GM18505 (cell line): ENCODE data around the gene IKZF3.

Source experiments
- ATAC-seq: cut with Tn5 transposase; IDR thresholded peaks from one replicate; pipeline ENCODE4 v1.9.1; 2021; ENCODE audit not compliant: unreplicated experiment
- POLR2A ChIP-seq: IDR thresholded peaks from 4 replicates; pipeline ENCODE4 v1.6.1; 2011; ENCODE audit warnings: borderline replicate concordance; ENCODE audit not compliant: insufficient read depth, insufficient read length; ENCODE audit errors: extremely low read depth

Gene IKZF3

DNA sequence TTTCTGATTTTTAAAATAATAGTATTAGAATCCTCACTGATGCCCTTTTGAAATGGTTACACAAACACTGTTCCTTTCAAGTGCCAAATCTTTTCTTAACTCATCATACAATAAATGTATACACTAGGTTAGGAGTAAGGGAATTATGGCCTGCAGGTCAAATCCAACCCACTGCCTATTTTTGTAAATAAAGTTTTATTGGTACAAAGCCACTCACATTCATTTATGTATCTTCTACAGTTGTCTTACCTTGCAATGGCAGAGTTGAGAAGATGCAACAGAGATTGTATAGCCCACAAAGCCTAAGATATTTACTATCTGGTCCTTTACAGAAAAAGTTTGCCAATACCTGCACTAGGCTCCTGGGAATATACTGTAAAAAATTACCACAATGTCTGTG is 47.8 kb downstream of the IKZF3 start:
- ATAC-seq = no peak
- no peak for TF ChIP-seq POLR2A

DNA sequence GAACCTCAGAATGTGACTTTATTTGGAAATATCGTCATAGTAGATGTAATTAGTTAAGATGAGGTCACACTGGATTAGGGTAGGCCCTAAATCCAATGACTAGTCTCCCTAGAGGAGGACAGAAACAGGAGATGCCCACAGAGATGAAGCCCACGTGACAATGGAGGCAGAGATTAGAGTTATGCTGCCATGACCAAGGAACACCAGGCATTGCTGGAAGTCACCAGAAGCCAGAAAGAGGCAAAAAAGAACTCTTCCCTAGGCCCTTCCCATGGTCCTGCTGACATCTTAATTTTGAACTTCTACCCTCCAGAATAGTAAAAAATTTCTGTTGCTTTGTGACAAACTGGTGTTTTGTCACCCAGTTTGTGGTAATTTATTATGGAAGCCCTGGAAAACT is 49.6 kb downstream of the IKZF3 start:
- TF ChIP-seq POLR2A = no peak
- ATAC-seq = no peak

DNA sequence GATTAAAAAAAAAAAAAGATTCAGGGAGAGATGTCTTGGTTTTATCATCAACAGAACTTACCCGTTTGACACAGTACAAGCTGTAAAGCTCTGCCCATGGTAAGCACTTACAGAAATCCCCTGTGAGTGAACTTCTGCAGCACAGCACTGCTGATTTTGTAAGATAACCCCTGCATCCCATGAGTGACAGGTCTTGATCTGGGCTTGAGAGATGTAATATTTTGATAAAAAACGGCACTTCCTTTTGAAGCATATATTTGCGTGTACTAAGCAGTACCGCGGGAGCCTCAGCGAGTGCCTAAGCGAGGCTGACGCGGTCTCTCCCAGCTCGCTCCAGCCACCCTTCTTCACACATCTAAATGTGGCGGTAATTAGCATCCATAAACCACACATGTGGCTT is 50.5 kb downstream of the IKZF3 start:
- no peak for ATAC-seq
- no peak for TF ChIP-seq POLR2A

DNA sequence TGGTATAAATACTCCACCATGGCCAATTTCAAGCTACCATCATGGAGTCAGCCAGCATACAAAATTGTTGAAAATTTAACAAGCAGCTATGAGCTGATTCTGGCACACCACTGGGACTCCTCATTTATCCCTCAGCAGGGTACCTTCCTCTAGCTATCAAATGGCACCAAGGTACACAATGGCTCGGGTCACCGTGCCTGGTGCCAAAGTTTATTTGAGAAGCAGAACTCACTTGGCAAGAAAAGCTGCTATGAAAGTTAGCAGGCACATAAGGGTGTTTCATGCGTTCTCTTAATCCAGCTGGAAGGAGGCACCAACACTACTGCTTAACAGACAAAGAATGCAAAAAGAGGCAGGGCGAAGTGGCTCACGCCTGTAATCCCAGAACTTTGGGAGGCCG is 51.6 kb downstream of the IKZF3 start:
- ATAC-seq = no peak

DNA sequence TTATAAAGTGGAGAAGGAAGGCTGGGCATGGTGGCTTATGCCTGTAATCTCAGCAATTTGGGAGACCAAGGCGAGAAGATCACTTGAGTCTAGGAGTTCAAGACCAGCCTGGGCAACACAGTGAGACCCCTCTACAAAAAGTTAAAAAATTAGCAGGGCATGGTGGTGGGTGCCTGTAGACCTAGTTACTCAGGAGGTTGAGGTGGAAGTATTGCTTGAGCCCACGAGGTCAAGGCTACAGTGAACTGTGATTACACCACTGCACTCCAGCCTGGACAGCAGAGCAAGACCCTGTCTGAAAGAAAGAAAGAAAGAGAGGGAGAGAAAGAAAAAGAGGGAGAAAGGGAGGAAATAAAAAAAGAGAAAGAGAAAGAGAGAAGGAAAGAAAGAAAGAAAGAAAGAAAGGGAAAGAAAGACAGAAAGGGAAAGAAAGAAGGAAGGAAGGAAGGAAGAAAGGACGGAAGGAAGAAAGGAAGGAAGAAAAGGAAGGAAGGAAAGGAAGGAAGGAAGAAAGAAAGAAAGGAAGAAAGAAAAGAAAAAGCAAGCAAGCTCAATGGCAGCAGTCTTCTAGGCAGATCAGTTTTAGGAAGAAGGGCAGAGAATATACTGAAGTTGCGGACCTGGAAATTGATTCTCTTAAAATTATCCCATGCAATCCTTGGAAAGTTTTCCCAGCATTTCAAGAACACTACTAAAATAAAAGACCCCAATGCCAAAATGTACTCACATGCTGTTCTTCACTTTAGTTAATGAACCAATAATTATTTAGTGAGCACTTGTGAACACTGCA is 53.0 kb downstream of the IKZF3 start:
- ATAC-seq = no peak

More for the DNA sequence above, 51.6 kb downstream of the IKZF3 start:
- TF ChIP-seq POLR2A = no peak

DNA sequence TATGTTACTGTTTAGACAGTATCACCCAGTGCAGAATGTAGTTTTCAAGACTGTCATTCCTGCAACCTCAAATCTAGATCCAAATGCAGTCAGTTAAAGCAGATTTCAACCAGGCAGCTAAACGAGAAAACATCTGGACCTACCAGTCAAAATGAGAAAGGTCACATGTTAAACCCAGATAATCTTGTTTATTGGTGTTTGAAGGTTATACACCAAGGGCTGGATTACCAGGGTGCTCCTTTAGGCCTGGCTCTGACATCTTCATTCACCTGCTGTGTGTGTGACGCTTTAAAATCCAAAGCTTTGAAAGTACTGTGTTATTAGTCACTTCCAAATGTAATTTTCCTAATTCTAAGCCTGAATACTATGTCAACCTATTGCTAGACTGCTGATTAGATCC is 54.9 kb downstream of the IKZF3 start:
- no peak for TF ChIP-seq POLR2A

More for the DNA sequence above, 53.0 kb downstream of the IKZF3 start:
- TF ChIP-seq POLR2A = no peak

DNA sequence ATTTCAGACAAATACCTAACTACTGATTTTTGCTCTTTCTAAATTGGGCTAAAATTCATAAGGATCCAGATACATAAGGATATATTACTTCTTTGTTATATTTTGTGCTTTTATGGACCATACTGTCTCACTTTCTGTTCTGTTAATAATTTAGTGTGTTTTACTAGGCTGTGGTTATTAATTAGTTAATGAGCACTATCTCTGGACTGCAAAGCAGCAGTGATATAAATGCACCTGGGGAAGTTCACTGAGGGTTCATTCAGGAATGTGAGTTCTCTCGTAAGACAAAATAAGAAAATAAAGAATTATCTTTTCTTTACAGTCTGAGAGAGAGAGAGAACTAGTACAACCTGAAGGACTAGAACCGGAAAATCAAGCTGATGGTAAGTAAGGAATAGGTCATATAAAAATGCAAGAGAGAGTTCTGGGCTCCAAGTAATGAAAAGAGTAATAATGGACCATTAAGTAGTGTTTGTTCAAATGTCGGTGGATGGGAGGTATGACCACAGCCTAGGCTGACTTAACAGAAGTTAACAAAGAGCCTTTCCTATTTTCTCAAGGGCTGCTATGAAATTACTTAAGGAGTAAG is 55.6 kb downstream of the IKZF3 start:
- TF ChIP-seq POLR2A = no peak
- no peak for ATAC-seq

More for the DNA sequence above, 54.9 kb downstream of the IKZF3 start:
- ATAC-seq = no peak

DNA sequence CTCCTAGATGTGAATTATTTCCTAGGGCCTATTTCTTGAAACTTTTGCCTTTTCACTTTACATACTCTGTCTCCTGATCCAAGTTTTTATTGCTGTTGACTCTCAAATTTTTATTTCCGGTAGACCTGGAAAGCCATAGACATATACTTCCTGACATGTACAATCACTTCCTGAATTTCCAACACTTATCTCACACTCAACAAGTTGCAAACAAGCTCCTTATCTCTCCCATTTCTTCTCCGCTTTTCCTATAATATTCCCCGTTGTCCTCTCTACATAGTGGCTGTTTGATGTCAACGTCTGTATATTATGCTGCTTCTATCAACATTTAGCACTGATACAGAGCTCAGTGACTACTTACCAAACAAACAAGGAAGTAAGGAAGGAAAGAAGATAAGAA is 59.3 kb downstream of the IKZF3 start:
- no peak for TF ChIP-seq POLR2A

DNA sequence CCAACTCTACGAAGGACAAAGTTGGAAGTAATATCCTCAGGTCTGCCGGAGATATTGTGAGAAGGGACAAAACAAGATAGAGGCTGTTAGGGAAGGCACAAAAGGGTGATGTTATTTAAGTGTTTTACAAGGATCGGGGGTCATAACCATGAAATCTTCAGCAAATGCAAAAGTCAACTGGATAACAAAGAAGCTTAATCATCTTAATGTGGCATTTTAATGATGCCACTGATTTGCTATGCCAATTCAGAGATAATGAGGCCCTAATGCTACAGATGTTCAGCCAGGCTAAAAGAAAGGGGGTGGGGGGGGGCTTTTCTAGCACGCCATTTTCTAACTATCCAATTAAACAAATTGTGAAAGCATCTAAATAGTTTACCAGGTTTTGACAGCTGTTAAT is 63.1 kb downstream of the IKZF3 start:
- ATAC-seq = no peak
- TF ChIP-seq POLR2A = no peak

More for the DNA sequence above, 59.3 kb downstream of the IKZF3 start:
- no peak for ATAC-seq

DNA sequence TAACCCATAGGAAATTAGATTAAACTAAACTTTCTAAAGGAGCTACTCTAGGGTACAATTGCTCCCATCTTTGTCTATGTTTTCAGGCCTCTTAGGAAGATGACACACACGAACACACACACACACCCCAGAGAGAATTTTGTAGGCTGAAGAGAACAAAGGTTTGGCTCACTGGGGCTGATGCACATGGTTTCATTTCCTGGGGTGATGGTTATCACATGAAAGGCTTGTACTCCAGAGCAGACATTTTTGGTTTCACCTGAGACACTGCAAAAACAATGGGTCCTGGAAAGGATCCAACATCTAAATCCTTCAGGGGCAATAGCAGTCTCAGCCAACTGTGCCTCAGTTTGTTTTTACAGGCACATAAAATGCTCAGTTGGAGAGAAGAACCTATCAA is 63.6 kb downstream of the IKZF3 start:
- ATAC-seq = no peak
- TF ChIP-seq POLR2A = no peak

DNA sequence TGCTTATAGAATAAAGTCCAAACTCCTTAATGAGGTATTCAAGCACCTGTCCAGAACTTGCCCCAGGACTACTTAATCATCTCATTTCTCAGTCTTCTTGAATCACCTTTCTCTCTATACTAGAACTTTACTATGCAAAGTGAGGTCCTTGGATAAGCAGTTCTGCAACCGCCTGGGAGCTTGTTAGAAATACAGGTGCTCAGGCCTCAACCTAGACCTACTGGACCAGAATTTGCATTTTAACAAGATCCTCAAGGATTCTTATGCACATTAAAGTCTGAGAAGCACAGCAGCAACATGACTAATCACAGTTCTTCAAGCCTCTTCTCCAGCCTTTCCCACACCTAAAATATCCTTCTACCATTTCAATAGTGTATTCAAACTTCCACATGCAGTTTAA is 64.7 kb downstream of the IKZF3 start:
- no peak for TF ChIP-seq POLR2A
- no peak for ATAC-seq

DNA sequence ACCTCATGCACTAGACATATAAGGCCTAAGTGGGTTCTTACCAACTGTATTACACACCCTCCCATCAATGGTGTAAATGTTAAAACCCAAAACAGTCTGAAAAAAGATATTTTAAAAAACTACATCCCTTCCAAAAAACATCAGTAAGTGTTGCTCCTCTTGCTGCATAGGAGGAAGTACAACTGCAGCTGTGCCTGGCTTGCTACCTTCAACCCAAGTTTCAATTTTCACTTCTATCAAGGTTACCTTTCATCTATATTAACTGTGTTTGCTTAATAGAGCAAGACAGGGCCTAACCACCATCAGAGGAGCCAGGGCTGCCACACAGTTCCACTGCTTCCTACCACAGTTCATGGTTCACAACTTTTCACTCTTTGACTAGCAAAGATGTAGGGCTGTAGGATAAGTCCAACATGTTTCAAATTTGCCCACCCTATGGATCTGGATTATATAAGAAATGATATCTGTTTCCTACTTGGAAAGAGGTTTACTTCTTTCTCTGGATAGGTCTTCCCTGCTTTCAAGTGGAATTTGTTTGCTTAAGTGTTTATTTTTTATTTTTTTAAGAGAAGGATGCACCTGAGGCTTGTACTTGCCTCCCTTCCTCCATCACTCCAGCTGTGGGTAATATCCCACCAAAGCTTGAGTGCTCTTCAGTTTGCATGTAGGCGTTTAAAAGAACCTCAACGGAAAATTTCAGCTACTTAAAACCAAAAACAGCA is 69.7 kb downstream of the IKZF3 start:
- ATAC-seq = peak; percentile 63
- no peak for TF ChIP-seq POLR2A

DNA sequence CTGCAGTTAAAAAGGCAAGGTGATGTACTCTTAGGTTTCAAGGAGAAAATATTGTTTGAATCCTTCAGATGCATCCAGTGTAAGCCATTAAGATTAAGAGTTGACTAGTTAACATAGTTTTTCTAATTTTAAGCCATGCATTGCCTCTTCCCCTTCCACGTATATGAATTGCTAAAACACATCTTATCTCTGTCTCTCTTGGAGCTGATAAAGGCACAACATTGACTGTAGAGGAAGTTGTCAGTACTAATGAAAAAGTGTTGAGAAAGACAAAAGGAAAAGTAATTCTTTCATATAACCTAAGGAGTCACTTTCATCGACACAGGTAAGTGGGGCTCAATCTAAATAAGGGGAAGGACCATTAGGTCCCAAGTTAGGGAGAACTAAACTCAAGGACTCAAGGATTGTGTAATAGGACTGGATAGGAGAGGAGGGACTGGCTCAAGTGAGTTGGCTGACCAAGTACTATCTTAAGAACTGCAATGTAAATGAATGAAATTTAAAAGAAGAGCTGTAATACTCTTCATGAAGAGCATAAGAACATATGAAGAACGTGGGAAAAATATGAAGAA is 70.7 kb downstream of the IKZF3 start:
- no peak for ATAC-seq
- TF ChIP-seq POLR2A = no peak
